ENCODE data around the gene SECTM1. TPM values are rescaled to one million over a fixed set of nuclear protein-coding genes. Genes with fewer than 3 reads are reported as not detected.

The SECTM1 gene
- total RNA-seq, 1 experiment from 2014 or later = 25.9 TPM

GRCh38 chr17:82342361-82343079 lies 9.0 kb upstream of the SECTM1 start:
- no peaks in the 10 kb centered on the region for H3K27me3 ChIP-seq
- no peak overlapping the region for H3K4me3 ChIP-seq
- no peak for DNase-seq
- H3K36me3 ChIP-seq = no peaks in the 10 kb centered on the region
- H3K9me3 ChIP-seq = no peaks in the 10 kb centered on the region

- no peak for DNase-seq
- no peaks in the 10 kb centered on the region for H3K36me3 ChIP-seq
- H3K27me3 ChIP-seq = no peaks in the 10 kb centered on the region
- H3K9me3 ChIP-seq = no peaks in the 10 kb centered on the region
- H3K4me3 ChIP-seq = peak overlapping the region; percentile 24
Observed at GRCh38 chr17:82339634-82340580, 6.3 kb upstream of the SECTM1 start.

GRCh38 chr17:82338858-82339633 lies 5.5 kb upstream of the SECTM1 start:
- Histone ChIP-seq H3K27me3 (no peaks in the 10 kb centered on the region), H3K4me3 (peak overlapping the region; percentile 24), H3K36me3 (no peaks in the 10 kb centered on the region), H3K9me3 (no peaks in the 10 kb centered on the region)
- peak; percentile 76 for DNase-seq

GRCh38 chr17:82334622-82335394 lies 1.2 kb upstream of the SECTM1 start:
- H3K36me3 ChIP-seq = no peaks in the 10 kb centered on the region
- H3K27me3 ChIP-seq = no peaks in the 10 kb centered on the region
- peak overlapping the region; percentile 34 for H3K4me3 ChIP-seq
- no peaks in the 10 kb centered on the region for H3K9me3 ChIP-seq
- no peak for DNase-seq

GRCh38 chr17:82334204-82334621 lies 647 bp upstream of the SECTM1 start:
- H3K27me3 ChIP-seq = no peaks in the 10 kb centered on the region
- H3K4me3 ChIP-seq = no peak overlapping the region; the same call in 1 of the 2 replicates
- H3K36me3 ChIP-seq = no peaks in the 10 kb centered on the region
- DNase-seq = no peak
- H3K9me3 ChIP-seq = no peaks in the 10 kb centered on the region

- no peaks in the 10 kb centered on the region for H3K27me3 ChIP-seq
- peak overlapping the region; percentile 43 for H3K4me3 ChIP-seq
- no peaks in the 10 kb centered on the region for H3K36me3 ChIP-seq
- H3K9me3 ChIP-seq = no peaks in the 10 kb centered on the region
- peak; percentile 55 for DNase-seq
Observed at GRCh38 chr17:82332669-82333278, 792 bp downstream of the SECTM1 start.

GRCh38 chr17:82331345-82331939 lies 2.1 kb downstream of the SECTM1 start:
- no peak for DNase-seq
- no peaks in the 10 kb centered on the region for H3K36me3 ChIP-seq
- no peak overlapping the region for H3K4me3 ChIP-seq
- H3K9me3 ChIP-seq = no peaks in the 10 kb centered on the region
- H3K27me3 ChIP-seq = no peaks in the 10 kb centered on the region

GRCh38 chr17:82330322-82331239 lies 3.0 kb downstream of the SECTM1 start:
- no peaks in the 10 kb centered on the region for H3K9me3 ChIP-seq
- no peak overlapping the region for H3K4me3 ChIP-seq
- peak; percentile 83 for DNase-seq
- no peaks in the 10 kb centered on the region for H3K27me3 ChIP-seq
- no peaks in the 10 kb centered on the region for H3K36me3 ChIP-seq

GRCh38 chr17:82329683-82330321 lies 3.8 kb downstream of the SECTM1 start:
- Histone ChIP-seq H3K36me3 (no peaks in the 10 kb centered on the region), H3K9me3 (no peaks in the 10 kb centered on the region), H3K27me3 (no peaks in the 10 kb centered on the region), H3K4me3 (no peak overlapping the region)
- DNase-seq = no peak

- Histone ChIP-seq H3K9me3 (no peaks in the 10 kb centered on the region), H3K4me3 (no peak overlapping the region), H3K27me3 (no peaks in the 10 kb centered on the region), H3K36me3 (no peaks in the 10 kb centered on the region)
- no peak for DNase-seq
Observed at GRCh38 chr17:82328994-82329507, 4.5 kb downstream of the SECTM1 start.

- no peak overlapping the region for H3K4me3 ChIP-seq
- no peak for DNase-seq
- H3K9me3 ChIP-seq = no peaks in the 10 kb centered on the region
- H3K27me3 ChIP-seq = no peaks in the 10 kb centered on the region
- no peaks in the 10 kb centered on the region for H3K36me3 ChIP-seq
Observed at GRCh38 chr17:82328141-82328993, 5.2 kb downstream of the SECTM1 start.

GRCh38 chr17:82327757-82328140 lies 5.8 kb downstream of the SECTM1 start:
- H3K9me3 ChIP-seq = no peaks in the 10 kb centered on the region
- no peak for DNase-seq
- H3K4me3 ChIP-seq = no peak overlapping the region
- H3K27me3 ChIP-seq = no peaks in the 10 kb centered on the region
- H3K36me3 ChIP-seq = no peaks in the 10 kb centered on the region

- DNase-seq = no peak
- Histone ChIP-seq H3K36me3 (no peaks in the 10 kb centered on the region), H3K27me3 (no peaks in the 10 kb centered on the region), H3K9me3 (no peaks in the 10 kb centered on the region), H3K4me3 (no peak overlapping the region)
Observed at GRCh38 chr17:82327289-82327688, 6.3 kb downstream of the SECTM1 start.
